ENCODE measurements around the gene SETBP1.

The SETBP1 gene

DNA sequence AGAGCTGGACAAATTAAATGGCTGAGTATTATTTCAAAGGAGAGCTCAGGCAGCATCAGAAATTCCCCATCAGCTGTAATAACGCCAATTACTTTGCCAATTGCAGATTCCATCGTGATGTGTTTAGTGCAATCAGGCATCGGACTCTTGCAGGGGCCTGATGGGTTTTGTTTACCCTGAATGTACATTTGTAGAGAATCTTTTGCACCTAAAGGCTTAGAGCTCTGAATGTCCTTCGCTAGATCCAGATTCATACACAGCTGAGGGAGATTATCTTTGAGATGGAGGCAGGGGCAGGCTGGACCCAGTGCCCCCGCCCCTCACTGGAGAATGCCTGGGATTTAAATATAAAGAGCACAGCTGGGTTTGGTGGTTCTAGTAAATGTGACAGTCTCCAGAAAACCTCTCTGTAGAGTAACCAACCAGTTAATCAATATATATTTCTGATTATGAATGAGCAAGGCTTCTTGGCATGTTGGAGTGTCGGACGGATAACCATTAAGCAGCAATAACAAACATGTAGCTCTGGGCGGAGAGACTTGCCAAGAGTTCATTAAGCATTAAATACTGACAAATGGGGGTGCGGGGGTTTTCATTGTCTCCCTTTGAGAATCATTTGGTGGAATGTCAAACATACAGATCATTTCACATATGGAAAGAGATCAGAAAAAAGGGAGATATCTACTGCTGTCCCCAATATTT lies 200.9 kb downstream of the SETBP1 start:
- TF ChIP-seq CTCF (IDR thresholded peaks at IDR 0.05; ENCODE audit: insufficient read depth, low read depth, low read length, missing control alignments), result no peak
- DNase-seq (ENCODE audit: low read depth), result no peak
- H3K4me3 ChIP-seq (ENCODE audit: low read depth, low read length), result no peak overlapping the region

GRCh38 chr18:44882163-44882868 lies 201.6 kb downstream of the SETBP1 start:
- no peak overlapping the region for H3K4me3 ChIP-seq (ENCODE audit: low read depth, low read length)
- no peak for DNase-seq (ENCODE audit: low read depth)
- no peak for TF ChIP-seq CTCF (IDR thresholded peaks at IDR 0.05; ENCODE audit: insufficient read depth, low read depth, low read length, missing control alignments)

GRCh38 chr18:44883671-44884070 lies 203.0 kb downstream of the SETBP1 start:
- no peak overlapping the region for H3K4me3 ChIP-seq (ENCODE audit: low read depth, low read length)
- TF ChIP-seq CTCF (IDR thresholded peaks at IDR 0.05; ENCODE audit: insufficient read depth, low read depth, low read length, missing control alignments), result no peak
- DNase-seq (ENCODE audit: low read depth), result no peak

GRCh38 chr18:44884431-44884830 lies 203.7 kb downstream of the SETBP1 start:
- DNase-seq (ENCODE audit: low read depth), result no peak
- TF ChIP-seq CTCF (IDR thresholded peaks at IDR 0.05; ENCODE audit: insufficient read depth, low read depth, low read length, missing control alignments), result no peak
- H3K4me3 ChIP-seq (ENCODE audit: low read depth, low read length), result no peak overlapping the region

DNA sequence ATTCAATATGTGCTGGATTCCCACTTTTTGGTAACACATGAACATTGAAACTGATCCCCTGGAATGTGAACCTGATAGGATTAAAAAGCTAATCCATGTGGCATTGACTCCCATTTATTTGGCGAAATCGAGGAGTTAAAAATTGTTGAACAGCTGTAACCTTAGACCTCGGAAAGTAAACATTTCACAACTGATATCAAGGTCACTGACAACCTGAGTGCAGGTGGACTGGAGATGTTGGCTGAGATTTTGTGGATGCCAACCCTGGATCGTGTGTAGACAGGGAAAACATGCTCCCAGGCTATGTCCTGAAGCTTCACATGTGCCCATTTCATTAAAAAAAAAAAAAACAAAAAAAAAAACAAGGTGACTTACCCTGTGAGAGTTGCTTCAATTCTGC lies 204.8 kb downstream of the SETBP1 start:
- TF ChIP-seq CTCF (IDR thresholded peaks at IDR 0.05; ENCODE audit: insufficient read depth, low read depth, low read length, missing control alignments), result no peak
- no peak overlapping the region for H3K4me3 ChIP-seq (ENCODE audit: low read depth, low read length)
- DNase-seq (ENCODE audit: low read depth), result no peak

GRCh38 chr18:44887227-44887631 lies 206.5 kb downstream of the SETBP1 start:
- peak; percentile 68 for DNase-seq (ENCODE audit: low read depth)
- no peak overlapping the region for H3K4me3 ChIP-seq (ENCODE audit: low read depth, low read length)
- TF ChIP-seq CTCF (IDR thresholded peaks at IDR 0.05; ENCODE audit: insufficient read depth, low read depth, low read length, missing control alignments), result no peak
